HG02884 (cell line): ENCODE results near the gene DQX1.
A peak's percentile ranks its signal among the peaks of the same experiment; 100 is the strongest.

Source experiments
- ATAC-seq: cut with Tn5 transposase; IDR thresholded peaks from one replicate; pipeline ENCODE4 v1.9.1; 2021; ENCODE audit warnings: mild to moderate bottlenecking, moderate library complexity; ENCODE audit not compliant: unreplicated experiment

DQX1 gene

DNA sequence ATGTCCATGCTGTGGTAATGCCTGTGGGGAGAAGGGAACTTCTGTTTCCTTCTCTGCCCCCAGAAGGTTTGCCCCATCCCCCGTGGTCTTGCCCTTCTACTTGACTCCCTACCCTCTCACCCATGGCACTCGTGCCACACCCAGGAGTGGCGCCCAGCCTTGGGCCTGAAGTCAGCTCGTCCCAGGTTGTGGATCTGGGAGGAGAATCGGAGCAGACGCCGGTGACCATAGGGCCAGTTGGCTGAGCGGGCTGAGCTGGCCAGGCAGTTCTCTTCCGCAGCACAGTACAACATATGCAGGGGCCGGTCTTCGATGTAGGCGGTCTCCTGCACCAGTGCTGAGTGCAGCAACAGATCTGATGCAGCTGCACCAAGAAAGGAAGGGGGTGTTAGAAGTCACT is 8.4 kb upstream of the DQX1 start:
- ATAC-seq: no peak

DNA sequence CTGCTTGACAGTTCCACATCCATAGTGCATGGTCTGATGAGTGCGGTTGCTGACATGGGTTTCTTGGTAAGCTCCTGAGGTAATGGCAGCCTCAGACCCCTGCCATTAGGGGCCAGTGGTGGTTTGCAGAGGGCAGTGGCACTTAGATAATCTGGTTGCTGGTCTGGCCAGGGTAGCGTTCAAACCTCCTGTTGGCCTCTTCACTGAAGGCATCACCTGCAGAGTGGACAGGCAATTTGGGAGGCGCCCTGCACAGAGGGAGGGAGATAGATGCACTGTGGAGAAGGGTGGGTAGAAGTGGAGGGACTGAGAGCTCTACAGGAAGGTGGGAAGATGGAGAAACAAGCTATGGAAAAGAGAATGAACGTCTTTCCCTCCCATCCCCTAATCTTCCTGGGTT is 7.4 kb upstream of the DQX1 start:
- ATAC-seq: no peak

DNA sequence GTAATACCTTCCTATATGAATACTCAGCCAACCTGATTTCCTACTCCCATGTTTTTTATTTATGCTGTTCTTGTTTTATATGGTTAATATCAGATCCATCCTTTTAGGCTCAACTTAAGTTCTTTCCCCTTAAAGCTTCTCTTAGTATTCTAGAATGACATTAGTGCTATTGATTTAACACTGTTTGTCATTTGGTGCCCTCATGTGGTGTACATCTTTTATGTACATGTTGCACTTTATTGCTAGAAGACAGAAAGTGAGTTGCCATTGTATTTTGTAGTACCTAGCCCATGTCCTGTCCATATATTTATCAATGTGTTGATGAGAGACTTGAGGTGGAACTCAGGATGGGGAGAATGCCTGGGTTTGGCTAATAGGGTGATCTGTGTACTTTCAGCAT is 6.2 kb upstream of the DQX1 start:
- no peak for ATAC-seq

DNA sequence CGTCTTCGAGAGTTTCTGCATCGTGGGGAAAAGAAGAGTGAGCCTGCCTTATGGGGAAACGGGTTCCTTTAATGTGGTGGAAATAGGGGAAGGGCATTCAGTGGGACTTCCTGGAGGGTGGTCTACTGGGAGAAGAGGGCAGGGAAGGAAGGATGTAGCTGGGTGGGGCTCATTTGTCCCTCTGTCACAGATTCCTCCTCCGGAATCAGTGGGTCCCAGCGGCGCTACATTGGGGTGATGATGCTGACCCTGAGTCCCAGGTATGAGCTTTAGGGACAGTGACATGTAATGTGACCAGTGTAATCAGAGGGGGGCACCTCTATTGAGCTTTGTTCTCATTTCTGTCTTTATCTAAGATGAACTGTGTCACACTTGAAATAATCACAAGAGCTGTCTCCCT is 5.6 kb upstream of the DQX1 start:
- ATAC-seq: no peak

DNA sequence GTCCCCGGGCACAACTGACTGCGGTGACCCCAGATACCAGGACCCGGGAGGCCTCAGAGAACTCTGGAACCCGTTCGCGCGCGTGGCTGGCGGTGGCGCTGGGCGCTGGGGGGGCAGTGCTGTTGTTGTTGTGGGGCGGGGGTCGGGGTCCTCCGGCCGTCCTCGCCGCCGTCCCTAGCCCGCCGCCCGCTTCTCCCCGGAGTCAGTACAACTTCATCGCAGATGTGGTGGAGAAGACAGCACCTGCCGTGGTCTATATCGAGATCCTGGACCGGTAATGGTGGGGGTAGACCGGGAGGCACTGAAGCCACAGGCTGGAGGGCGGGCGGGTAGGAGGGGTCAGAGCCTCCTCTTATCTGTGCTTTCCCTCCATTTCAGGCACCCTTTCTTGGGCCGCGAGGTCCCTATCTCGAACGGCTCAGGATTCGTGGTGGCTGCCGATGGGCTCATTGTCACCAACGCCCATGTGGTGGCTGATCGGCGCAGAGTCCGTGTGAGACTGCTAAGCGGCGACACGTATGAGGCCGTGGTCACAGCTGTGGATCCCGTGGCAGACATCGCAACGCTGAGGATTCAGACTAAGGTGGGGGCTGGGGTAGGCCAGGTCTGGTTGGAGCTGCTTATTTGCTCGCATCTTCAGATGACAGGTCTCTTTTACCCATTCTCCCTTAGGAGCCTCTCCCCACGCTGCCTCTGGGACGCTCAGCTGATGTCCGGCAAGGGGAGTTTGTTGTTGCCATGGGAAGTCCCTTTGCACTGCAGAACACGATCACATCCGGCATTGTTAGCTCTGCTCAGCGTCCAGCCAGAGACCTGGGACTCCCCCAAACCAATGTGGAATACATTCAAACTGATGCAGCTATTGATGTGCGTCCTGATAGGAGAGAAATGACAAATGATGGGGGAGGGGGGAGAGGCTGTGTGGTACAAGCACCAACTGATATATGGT is 4.5 kb upstream of the DQX1 start:
- no peak for ATAC-seq

DNA sequence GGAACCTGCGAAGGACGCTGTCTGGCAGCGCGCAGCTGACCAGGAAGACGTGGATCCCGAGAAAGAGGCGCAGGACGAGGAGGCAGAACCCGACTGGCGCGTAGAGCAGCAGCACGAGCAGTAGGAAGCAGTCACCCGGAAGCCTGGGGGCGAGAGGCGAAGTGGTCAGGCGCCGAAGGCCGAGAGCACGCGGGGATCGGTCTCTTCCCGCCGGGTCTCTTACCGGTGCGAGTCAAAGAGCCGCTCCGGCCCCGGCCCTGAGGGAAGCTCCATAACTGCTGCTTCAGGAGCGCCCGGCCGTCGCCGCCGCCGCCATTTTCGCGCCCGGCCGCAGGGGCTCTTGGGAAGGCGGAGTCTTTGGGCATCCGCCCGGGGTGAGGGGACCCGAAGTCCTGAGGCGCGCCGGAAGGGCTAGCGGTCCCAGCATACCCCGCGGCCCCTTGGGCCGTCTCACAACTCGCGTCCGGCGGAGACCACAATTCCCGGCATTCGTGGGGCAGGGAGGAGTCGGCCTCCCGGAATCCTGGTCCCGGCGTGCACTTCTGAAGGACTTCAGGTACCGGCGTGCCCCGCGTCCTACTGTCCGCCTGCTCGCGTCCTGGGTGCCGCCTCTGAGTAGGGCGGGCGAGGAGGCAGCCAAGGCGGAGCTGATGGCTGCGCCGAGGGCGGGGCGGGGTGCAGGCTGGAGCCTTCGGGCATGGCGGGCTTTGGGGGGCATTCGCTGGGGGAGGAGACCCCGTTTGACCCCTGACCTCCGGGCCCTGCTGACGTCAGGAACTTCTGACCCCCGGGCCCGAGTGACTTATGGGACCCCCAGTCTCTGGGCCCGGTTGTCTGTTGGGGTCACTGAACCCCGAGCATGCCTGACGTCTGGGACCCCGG is 3.6 kb upstream of the DQX1 start, which contains the start of the genes AUP1 and HTRA2:
TSS of gene AUP1 (minus strand) at position 350 of the 882 bp plus-strand sequence. CDS start at position 273, 77 bp downstream.
TSS of gene HTRA2 (plus strand) at position 577 of the 882 bp plus-strand sequence. CDS start at position 651, 74 bp downstream.
- peak; percentile 77 for ATAC-seq

DNA sequence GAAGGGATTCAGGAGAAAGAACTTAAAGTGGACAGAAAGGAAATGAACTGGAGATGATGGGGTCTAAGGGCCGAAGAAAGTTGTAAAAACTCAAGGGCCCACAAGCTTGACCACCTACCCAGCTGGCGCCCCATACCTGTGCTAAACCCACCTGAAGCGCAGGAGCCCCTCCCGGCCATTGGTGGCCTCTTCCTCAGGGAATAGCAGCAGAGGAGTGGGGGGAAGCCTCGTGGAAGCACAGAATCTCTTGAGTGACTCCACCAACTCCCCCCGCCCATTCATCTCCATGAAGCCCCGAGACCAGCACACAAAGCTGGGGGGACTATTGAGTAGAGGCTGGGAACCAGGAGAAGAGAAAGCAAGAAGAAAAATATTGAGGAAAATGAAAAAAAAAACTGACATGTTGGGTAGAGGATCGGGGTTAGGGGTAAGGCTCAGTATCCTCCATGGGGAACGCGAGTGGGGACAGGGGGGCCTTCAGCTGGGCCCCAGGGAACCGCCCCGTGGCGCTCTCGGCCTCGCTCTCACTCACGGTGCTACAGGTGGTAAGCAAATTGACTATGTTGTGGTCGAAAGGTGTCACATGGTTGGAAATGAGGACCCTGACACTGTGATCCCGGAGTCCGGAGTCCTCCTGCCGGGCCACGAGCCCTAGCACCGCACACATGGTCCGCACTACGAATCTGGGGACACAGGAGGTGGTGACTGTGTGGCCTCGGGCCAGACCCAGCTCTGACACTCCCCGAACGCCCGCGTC is 2.7 kb upstream of the DQX1 start:
- ATAC-seq: peak; percentile 3

DNA sequence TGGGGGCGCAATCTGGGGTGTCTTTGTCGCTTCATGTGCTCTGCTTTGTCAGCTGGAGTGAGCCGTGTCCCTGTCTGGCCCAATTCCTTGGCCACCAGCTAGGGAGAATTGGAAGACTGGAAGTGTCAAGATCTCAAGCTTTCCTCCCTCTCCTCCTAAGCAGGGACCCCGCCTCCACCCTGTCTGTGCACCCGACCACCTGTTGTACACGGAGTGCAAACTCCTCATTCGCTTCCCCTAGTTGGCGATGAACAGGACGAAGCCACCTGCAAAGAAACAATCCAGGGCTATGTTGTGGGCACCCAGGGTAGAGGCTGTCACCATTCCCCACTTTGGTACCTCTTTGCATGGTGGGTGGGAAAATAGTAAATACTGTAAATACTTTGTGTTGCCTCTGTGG is 1.7 kb upstream of the DQX1 start:
- ATAC-seq: no peak

DNA sequence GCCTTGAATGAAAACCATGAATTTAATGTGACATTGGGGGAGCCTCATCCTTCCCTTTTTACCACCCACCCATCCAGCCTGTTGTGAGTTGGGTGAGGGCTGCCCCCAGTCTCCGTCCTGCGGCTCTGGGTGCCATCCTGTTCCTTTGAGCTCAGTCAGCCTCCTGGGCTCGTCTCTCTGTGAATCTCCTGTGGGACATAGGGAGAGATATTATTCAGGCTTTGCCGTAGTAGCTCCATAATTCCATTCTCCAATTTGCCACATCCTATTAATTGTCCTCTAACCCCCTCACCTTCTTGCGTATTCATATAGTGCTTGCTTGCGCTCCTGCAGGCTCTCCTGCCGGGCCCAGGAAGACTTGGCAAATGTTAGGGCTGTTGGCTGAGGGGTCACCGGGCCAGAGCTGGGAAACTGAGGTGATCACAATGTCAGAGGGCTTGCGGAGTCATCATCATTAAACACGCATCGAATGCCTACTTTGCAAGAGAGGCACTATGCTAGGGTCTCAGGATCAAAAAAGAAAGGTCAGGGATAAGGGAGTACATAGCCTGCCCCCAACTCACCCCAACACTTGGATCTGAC is 709 bp upstream of the DQX1 start:
- no peak for ATAC-seq

DNA sequence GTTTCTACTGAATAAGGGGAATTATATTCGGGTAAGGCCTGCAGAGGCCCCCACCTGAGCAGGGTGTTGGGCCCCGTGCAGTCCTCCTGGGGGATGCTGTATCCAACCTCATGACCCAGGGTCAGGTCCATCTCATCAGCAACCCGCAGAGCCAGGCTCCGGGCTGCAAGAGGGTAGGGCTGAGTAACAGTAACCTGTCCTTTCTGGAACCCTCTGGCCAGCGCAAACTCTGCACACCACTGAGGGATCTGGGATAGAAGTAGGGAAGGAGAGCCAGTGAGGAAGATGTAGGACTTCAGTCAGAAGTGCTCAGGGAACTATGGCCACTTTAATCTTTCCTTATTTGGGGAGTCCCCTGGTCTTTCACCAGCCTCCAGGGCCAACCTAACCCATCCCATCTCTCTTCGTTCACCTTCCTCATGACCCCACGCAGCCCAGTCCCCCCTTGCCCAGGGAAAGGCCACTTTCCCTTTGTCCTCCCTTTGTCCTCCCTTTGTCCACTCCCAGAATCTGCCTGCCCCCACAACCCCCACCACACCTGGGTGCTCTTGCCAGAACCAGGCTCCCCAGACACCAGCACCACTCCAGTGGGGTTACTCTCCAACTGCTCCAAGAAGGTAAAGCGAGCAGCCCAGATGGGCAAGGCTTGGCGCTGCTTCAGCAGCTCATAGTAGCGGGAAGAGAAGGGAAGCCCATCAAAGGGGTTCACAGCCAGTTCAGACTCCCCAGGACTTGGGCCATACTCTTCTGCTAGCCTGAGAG is 895 bp downstream of the DQX1 start:
- ATAC-seq: no peak

DNA sequence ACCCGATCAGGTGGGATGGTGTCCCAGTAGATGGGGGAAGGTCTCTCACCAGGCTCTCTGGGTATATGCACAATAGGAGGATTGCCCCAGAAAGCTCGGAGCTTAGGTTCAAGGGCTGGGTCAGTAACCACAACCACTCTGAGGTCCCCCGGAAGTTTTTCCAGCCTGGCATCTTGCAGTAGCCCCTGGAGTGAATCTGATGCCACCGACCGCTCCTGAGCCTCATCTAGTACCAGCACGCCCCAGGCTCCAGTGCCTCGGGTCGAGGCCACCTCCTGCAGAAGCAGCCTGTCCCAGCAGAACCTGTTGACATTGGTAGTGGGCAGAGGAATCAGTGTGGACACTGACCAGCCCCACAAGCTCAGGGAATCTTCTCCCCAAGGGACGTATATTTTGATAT is 2.0 kb downstream of the DQX1 start:
- no peak for ATAC-seq

DNA sequence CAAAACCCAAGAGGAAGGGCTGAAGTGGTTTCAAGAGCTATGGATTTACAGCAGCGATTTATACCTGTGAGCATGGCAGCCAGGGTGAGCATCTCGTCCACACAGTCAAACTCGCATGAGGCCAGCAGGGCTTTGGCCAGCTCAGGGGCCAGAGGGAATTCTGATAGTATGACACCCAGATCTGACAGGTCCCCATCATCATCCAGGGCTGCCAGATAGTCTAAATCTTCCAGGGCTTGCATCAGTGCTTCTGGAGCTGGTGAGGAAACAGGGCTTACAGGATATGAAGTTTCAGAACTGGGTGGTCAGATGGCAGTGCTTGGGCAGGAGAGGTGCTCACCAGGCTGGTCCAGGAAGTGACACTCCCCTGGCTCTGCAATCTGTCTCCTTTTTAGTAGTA is 3.5 kb downstream of the DQX1 start:
- no peak for ATAC-seq

DNA sequence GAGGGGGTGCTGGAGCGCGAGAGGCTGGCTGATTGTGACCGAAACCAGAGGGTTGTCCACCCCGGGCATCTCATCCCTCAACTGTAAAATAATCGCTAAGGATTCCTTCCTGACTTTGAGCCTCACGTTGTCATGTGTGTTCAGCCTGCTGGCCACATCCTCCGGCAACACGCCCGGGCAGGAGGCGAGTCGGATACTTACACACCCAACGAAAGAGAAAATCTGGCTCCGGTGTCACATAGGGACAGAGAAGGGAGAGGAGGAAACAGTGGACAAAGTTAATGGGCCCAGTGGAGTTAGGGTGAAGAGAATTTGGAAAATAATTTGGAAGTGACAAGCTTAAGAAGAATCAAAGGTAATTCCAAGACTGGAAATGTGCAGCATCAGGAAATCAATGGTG is 9.4 kb downstream of the DQX1 start:
- ATAC-seq: no peak

DNA sequence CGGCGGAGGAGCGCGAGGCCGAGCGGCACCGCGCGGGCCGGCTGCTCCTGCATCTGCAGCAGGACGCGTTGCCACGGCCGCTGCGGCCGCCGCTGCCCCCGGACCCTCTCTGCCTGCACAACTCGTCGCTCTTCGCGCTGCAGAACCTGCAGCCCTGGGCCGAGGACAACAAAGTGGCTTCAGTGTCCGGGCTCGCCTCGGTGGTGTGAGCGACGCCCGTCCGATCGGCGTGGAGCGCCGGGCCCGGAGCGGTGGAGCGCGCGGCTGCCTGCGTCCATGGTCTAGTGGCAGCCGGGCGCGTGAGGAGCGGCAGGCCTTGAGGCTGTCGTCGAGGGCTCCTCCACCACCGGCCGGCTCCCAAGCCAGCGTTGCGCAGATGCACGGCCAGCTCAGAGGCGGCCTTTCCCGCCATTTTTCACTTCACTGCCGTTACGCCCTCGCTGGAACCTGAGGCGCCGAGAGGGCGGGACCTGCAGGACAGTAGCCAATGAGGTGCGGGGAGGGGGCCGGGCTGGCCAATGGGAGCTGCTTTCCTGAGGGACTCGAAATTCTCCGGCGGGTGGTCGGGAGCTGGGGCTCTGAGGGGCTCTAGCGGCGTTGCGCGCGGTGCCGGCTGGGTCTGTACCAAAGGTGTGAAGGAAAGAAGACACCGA is 9.9 kb downstream of the DQX1 start:
- peak; percentile 73 for ATAC-seq

DNA sequence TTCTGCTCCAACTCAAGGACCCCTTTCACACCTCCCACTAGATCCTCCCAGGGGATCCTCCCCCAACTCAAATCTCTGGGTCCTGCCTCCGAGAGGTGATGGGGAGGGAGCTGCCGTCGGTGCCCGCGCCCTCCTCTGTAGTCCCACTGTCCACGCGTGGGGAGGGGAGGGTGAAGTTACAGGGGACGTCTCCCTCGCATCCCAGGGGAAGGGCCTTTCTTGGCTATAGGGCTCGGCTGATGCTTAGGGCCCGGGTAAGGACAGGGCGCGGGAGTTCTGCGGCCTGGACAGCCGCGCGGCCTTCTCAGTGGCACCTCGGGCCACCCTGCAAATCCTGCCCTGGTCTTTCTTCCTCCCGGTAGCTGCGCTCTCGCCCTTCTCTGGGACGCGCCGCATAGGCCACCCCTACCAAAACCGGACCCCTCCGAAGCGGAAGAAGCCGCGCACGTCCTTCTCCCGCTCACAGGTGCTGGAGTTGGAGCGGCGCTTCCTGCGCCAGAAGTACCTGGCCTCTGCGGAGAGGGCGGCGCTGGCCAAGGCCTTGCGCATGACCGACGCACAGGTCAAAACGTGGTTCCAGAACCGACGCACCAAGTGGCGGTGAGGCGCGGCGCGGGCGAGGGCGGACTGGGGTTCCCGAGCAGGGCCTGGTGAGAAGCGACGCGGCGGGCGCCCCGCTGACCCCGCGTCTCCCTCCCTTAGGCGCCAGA is 10.6 kb downstream of the DQX1 start:
- no peak for ATAC-seq

DNA sequence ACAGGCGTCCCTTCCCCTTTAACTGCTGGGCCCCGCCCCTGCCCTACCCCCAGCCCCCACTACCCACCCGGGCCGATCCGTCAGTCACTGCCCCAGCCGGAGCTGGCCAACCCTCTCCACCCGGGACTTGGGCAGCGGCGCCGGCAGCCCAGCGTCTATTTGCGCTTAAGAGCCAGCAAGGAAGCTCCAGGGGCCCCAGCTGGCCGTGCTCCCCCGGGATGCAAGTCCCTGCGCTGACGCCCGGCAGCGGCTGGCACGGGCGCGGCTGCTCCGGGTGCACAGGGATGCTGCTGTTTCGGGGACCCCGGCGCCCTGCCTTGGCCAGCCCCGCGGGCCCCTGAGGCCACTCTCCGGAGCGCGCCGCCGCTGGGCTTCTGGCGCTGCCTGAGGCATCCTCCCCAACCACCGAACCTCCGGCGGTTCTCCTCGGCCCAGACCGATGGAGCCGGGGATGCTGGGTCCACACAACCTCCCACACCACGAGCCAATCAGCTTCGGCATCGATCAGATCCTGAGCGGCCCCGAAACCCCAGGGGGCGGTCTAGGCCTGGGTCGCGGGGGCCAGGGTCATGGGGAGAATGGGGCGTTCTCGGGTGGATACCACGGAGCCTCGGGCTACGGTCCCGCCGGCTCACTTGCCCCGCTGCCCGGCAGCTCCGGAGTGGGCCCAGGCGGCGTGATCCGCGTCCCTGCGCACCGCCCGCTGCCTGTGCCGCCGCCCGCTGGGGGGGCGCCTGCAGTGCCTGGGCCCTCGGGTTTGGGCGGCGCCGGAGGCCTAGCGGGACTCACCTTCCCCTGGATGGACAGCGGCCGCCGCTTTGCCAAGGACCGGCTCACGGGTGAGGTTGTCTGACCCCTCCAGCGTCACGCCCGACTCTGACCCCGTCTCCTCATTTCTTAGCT is 11.4 kb downstream of the DQX1 start, which contains the start of gene TLX2:
TSS of gene TLX2 (plus strand) at position 83 of the 903 bp plus-strand sequence. CDS start at position 440, 357 bp downstream.
- no peak for ATAC-seq

DNA sequence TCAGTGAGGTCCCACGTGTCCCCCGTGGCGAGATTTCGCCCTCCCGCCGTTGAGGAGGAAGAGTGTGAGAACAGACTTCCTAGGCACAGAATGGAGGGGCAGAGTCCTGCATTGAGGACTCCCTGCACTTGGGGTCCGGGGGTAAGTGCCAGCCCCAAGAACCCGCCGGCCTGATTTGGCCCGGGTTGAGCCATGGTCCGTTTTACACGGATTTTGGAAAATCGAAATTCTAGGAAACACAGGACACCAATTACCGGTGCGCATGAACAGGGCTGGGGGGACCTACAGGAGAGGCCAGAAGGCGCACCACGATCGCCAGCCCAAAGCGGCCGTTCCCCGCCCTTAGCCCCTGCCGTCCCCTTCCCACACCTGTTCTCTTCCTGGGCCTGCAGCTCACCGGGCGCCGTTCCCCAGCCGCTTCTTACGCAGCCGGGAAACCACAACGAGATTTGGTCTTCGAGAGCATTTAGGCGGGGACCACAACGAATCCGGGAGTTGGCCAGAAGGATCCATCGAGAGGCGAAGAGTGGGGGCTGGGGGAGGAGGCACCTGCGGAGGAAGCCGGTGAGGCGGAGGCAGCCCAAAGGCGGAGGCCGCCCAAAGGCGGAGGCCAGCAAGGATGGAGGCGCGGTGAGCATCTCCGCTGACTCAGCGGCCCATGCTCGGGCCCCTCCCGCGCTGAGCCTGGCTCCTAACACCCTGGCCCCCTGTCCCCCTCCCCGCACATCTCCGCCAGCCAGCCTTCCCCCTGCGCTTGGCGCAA is 12.2 kb downstream of the DQX1 start:
- ATAC-seq: no peak
